C4-2B (cell line): ENCODE measurements around the gene TMEM143.

Experiments
- CTCF ChIP-seq: fragments of 450-650 bp; conservative IDR thresholded peaks from 2 replicates; pipeline ENCODE4 v1.5.1; 2017; ENCODE audit warnings: mild to moderate bottlenecking
- ZFX ChIP-seq: fragments of 450-650 bp; IDR thresholded peaks from 2 replicates; pipeline ENCODE4 v1.6.1; 2017

GRCh38 chr19:48342841-48343540 is 20.7 kb downstream of the TMEM143 start:
- TF ChIP-seq CTCF (no peak), ZFX (no peak)
